ENCODE results near the gene SF3A1.

GRCh38 chr22:30315962-30316576 is 40.6 kb downstream of the SF3A1 start:
- TF ChIP-seq CTCF (IDR thresholded peaks at IDR 0.05): no peak
- TF ChIP-seq POLR2A (IDR thresholded peaks at IDR 0.05): no peak

Measured in Peyer's patch (tissue), 4 donors.